ENCODE measurements around the gene NWD2.
"Not testable (repeated sequence)": the region's sequence is repeated elsewhere in the genome, so short reads cannot be mapped to it uniquely, and the experiment has no call there.

GRCh38 chr4:37413612-37414011 lies 169.1 kb downstream of the NWD2 start:
- TF ChIP-seq EZH2 (IDR thresholded peaks at IDR 0.05; ENCODE audit: low read length, unreplicated experiment); EZH2phosphoT487 (IDR thresholded peaks at IDR 0.05; ENCODE audit: borderline replicate concordance, low read length): not testable (repeated sequence)
